Suppressor macrophage (primary cell): ENCODE data around the gene OR2T27.
"Not testable (repeated sequence)": the region's sequence is repeated elsewhere in the genome, so short reads cannot be mapped to it uniquely, and the experiment has no call there.

Experiments used
- DNase-seq, 4 experiments: peaks; one replicate each; pipeline ENCODE4 v3.0.0-alpha.2; 2020 to 2022

Gene OR2T27

GRCh38 chr1:248640906-248641305, 14.4 kb downstream of the OR2T27 start:
- not testable (repeated sequence) for DNase-seq

DNA sequence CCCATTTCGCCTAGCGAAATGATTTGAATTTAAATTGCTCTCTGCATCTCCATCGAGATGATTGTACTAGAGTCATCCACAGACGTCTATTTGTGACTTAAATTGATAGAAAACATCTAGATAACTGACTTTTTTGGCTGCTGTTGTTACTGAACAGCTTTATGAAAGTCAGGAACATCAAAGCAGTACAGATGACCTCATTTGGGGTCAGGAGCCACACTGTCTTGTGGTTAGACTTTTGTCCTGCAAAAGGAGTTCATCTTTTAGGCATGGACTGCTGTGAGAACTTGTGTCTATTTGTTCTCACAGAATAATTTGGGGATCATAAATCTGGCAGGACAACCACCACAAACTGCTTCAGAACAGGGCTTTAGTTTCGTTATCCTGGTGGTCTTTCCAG, 15.7 kb downstream of the OR2T27 start:
- not testable (repeated sequence) for DNase-seq

DNA sequence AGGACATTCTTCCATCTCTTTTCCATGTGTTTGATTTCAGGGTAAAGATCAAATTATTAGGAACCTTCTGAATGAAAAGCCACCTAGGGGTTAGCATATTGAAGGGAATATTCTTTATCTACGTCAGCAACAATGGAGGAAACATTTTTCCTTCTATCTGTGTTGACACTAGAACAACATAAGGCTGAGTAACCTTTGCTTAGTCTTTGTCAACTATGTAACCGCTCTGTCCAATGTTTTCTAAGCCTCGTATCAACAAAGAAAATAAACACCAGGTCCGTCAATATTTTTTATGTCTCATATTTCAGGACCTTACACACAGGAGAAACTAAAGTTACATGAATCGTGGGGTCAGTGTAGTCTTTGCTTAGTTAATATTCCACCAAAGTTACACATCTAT, 18.7 kb downstream of the OR2T27 start:
- not testable (repeated sequence) for DNase-seq

GRCh38 chr1:248634991-248635390, 20.3 kb downstream of the OR2T27 start, which contains the start of gene OR2T11:
TSS of gene OR2T11 (minus strand) at chr1:248635091. CDS start at chr1:248627128, 7,963 bp downstream.
- DNase-seq, result not testable (repeated sequence)

- DNase-seq, result peak; percentile 11 to 58 (median 49)
Observed at GRCh38 chr1:248631354-248632008, 23.8 kb downstream of the OR2T27 start.

DNA sequence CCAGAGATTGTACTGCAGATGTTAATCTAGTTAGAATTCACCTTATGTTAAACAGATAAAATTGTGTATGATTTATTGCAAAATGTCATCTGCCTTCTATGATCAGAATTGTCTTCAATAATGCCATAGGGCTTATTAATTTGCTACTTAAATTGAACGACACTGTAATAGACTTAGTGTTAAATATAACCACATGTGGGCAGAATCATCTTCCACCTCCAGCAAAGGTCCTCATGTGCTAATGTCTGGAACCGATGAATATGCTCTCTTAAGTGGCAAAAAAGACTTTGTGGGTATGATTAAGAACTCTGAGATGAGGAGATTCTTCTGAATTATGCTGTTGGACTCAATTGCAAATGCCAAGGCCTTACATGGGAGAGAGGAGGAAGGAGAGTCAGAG, 24.8 kb downstream of the OR2T27 start:
- DNase-seq, result no peak

DNA sequence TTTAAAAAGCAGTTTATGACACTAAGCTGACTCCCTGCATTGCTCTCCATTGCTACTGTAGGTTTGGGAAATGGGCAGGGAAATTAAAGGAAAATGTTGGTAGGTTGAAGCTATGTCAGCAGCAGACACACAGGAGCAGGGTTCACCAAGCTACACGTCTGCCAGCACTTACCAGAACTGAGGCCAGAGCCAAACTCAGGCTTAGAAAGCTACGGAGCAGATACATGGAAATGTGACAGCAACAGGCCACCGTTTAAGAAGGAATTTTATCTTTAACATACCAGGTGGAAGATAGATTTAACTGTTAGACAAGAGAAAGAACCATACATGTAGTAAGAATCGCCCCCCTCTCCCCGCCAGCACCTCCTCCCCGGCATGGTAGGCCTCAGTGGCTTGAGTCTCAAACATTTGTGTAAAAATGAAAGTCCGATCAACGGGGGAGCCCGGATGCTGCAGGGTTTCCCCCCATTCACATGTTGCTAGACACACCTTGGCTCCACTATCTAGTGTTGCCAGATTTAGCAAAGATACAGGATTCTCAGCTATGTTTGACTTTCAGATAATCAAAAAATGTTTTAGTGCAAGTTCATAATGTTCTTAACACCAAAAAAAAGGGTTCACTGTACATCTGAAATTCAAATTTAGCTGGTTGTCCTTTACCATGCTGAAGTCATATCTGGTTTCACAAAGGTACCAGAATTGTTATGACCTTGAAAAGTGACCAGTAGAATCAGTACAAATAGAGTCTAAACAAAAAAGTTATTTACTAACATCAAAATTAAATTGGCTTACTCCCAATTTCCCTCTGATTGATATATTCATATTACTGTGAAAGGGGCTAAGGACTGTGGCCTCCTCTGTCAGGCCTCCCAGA, 27.1 kb downstream of the OR2T27 start:
- DNase-seq, result no peak

DNA sequence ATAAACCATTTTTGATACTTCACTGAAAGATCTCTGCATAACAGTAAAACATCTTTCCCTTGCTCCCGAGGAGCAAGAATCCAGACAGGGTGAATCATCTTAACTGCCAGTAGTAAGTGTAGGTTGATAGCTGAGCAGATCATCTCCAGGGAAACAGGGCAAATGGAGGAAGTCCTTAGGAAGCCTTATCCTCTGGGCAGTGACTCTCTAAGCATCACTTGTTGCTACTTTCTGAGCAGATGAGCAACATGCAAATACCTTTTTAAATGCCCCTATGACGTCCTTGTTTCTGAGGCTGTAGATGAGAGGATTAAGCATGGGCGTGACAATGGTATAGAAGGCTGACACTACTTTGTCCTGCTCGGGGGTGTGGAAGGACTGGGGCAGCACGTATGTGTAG, 29.4 kb downstream of the OR2T27 start:
- DNase-seq, result peak in 2 of 4 experiments; percentile 9 to 14

GRCh38 chr1:248625166-248625565, 30.2 kb downstream of the OR2T27 start:
- no peak for DNase-seq

DNA sequence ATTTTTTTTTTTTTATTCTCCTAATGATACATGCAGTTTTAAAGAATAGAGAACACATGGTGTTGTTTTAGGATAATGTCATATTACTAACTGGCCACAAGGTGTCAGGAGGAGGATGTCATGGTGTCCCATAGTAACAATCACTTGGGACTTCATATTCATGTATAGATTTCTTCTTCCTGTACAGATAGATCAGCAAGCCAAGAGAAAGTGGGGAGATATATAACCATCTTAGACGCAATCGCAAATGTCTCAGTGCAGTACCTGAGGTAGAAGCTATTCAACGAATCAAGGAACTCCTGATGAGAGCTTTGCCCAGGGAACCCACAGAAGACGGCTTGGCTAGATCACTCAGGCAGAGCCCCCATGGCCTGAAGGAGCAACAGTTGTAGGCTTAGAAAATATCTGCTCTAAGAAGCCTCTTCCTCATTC, 32.7 kb downstream of the OR2T27 start:
- peak; percentile 35 to 74 (median 63) for DNase-seq

GRCh38 chr1:248621770-248622169, 33.6 kb downstream of the OR2T27 start:
- no peak for DNase-seq

DNA sequence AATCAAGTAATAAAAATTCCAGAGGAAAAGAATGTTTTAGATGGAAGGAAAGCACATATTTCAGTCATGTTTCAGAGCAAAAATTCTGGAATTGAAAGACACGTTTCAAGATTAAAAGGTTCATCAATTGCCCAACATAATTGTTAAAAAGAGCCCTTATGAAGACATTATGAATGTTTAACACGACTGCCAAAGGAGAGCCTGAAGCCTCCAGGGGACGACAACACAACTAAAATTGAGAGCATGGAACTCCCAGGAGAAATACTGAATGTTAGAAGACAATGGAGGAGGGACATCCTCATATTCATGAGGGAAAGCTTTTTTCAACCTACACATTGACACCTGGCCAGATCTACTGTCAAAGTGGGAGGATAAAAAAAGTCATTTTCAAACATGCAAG, 36.5 kb downstream of the OR2T27 start:
- peak; percentile 68 to 80 (median 72) for DNase-seq

- DNase-seq, result no peak
Observed at GRCh38 chr1:248618119-248618518, 37.2 kb downstream of the OR2T27 start.

- no peak for DNase-seq
Observed at GRCh38 chr1:248613742-248614141, 41.6 kb downstream of the OR2T27 start.

- DNase-seq, result peak; percentile 11 to 48 (median 31)
Observed at GRCh38 chr1:248611883-248612414, 43.4 kb downstream of the OR2T27 start.

- no peak for DNase-seq
Observed at GRCh38 chr1:248610301-248610700, 45.0 kb downstream of the OR2T27 start.
